Measurements from ENCODE around the gene IFNL3.
"Not testable (repeated sequence)": the region's sequence is repeated elsewhere in the genome, so short reads cannot be mapped to it uniquely, and the experiment has no call there.

The IFNL3 gene

DNA sequence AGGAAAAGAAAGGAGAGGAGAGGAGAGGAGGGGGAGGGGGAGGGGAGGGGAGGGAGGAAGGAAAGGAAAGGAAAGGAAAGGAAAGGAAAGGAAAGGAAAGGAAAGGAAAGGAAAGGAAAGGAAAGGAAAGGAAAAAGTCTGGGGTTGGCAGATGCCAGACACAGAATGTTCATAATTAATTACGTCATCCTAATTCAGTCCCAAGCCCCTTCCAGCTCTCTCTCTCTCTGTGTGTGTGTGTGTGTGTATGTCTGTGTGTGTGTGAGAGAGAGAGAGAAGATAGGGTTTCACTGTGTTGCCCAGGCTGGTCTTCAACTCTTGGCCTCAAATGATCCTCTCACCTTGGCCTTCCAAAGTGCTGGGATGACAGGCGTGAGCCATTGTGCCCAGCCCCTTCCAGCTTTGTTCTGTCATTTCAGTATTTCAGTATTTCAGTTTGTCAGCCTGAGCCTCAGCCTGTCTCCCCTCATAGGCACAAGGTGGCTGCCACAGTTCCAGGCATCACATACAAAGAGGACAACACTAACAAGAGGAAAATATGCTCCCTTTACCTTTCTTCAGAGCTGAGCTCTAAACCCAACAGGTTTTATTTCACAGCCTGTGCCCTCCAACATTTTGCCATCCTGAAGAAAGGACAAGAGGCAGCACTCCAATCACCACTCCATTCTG lies 14.6 kb downstream of the IFNL3 start:
- no peaks in the 10 kb centered on the region for H3K36me3 Mint-ChIP-seq (ENCODE audit: low read depth)
- H3K27ac Mint-ChIP-seq: no peak overlapping the region
- TF ChIP-seq, protein P1, sequence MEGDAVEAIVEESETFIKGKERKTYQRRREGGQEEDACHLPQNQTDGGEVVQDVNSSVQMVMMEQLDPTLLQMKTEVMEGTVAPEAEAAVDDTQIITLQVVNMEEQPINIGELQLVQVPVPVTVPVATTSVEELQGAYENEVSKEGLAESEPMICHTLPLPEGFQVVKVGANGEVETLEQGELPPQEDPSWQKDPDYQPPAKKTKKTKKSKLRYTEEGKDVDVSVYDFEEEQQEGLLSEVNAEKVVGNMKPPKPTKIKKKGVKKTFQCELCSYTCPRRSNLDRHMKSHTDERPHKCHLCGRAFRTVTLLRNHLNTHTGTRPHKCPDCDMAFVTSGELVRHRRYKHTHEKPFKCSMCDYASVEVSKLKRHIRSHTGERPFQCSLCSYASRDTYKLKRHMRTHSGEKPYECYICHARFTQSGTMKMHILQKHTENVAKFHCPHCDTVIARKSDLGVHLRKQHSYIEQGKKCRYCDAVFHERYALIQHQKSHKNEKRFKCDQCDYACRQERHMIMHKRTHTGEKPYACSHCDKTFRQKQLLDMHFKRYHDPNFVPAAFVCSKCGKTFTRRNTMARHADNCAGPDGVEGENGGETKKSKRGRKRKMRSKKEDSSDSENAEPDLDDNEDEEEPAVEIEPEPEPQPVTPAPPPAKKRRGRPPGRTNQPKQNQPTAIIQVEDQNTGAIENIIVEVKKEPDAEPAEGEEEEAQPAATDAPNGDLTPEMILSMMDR (IDR thresholded peaks at IDR 0.05; ENCODE audit: unreplicated experiment in 3 of 3): no peak
- no peaks in the 10 kb centered on the region for H3K4me1 Mint-ChIP-seq
- H3K4me3 Mint-ChIP-seq: no peak overlapping the region
- no peaks in the 10 kb centered on the region for H3K9me3 Mint-ChIP-seq
- H3K27me3 Mint-ChIP-seq (ENCODE audit: low read depth): peaks cover 54% of the 10 kb centered on the region

DNA sequence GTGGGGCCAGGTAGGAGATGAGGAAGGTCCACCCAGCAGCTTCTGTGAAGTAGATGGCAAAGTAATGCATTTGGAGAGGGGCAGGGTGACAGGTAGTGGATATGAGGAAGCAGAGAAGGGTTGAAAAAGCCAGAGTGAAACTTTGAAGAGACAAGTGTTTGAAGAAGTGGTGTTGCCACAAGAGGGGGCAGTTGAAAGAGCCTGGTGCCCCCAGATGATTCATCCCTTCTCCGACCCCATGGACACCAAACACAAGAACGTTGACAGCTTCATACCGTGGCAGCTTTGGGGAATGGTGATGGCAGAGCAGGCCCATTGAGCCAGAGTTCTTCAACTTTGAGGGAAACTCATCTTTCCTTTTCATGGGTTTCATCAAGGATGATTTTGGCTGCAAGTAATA lies 19.9 kb downstream of the IFNL3 start:
- Mint-ChIP-seq H3K9me3 (peaks cover 4% of the 10 kb centered on the region), H3K4me3 (no peak overlapping the region), H3K27me3 (ENCODE audit: low read depth) (peaks cover 49% of the 10 kb centered on the region), H3K4me1 (no peaks in the 10 kb centered on the region), H3K27ac (no peak overlapping the region), H3K36me3 (ENCODE audit: low read depth) (no peaks in the 10 kb centered on the region)
- TF ChIP-seq, protein P1 (IDR thresholded peaks at IDR 0.05; ENCODE audit: unreplicated experiment in 3 of 3): no peak

GRCh38 chr19:39223703-39224279 lies 21.0 kb downstream of the IFNL3 start:
- Mint-ChIP-seq H3K27ac (no peak overlapping the region), H3K4me1 (no peaks in the 10 kb centered on the region), H3K4me3 (no peak overlapping the region), H3K9me3 (peaks cover 4% of the 10 kb centered on the region), H3K36me3 (ENCODE audit: low read depth) (no peaks in the 10 kb centered on the region), H3K27me3 (ENCODE audit: low read depth) (peaks cover 55% of the 10 kb centered on the region)
- TF ChIP-seq, protein P1 (IDR thresholded peaks at IDR 0.05; ENCODE audit: unreplicated experiment in 3 of 3): no peak

- H3K4me1 Mint-ChIP-seq; H3K4me3 Mint-ChIP-seq; H3K27ac Mint-ChIP-seq; H3K36me3 Mint-ChIP-seq (ENCODE audit: low read depth): not testable (repeated sequence)
- Mint-ChIP-seq H3K27me3 (ENCODE audit: low read depth) (peaks cover 26% of the 10 kb centered on the region), H3K9me3 (peaks cover 14% of the 10 kb centered on the region)
Observed at GRCh38 chr19:39219108-39219507, 25.7 kb downstream of the IFNL3 start.

DNA sequence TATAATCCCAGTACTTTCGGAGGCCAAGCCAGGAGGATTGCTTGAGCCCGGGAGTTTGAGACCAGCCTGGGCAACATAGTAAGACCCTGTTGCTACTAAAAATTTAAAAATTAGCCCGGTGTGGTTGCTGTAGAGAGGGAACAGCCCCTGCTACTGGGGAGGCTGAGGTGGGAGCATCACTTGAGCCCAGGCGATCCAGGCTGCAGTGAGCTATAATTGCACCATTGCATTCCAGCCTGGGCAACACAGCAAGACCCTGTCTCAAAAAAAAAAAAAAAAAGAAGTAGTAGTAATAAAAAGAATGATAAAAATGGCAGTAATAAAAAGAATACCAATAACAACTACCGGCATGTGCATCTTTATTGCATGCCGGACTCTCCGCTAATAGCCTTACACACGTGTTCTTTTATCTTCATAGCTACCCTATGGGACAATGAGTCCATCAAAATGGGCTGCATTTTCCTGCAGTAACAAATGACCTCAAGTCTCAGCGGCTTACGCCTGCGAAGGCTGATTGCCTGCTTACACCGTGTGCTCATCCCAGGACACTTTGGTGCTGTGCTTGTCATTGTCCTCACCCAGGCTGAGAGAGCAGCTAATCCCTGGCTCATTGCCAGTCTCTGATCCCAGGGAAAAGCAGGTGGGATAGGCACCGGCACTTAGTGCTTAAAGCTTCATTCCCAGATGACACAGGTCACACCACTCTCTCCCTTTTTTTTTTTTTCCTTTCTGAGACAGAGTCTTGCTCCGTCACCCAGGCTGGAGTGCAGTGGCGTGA lies 26.4 kb downstream of the IFNL3 start:
- TF ChIP-seq, protein P1 (IDR thresholded peaks at IDR 0.05; ENCODE audit: unreplicated experiment in 3 of 3): no peak
- Mint-ChIP-seq H3K9me3 (peaks cover 9% of the 10 kb centered on the region), H3K27me3 (ENCODE audit: low read depth) (peaks cover 20% of the 10 kb centered on the region), H3K4me3 (no peak overlapping the region), H3K36me3 (ENCODE audit: low read depth) (no peaks in the 10 kb centered on the region), H3K4me1 (no peaks in the 10 kb centered on the region), H3K27ac (peak overlapping the region in 1 of 3 experiments; percentile 53)

DNA sequence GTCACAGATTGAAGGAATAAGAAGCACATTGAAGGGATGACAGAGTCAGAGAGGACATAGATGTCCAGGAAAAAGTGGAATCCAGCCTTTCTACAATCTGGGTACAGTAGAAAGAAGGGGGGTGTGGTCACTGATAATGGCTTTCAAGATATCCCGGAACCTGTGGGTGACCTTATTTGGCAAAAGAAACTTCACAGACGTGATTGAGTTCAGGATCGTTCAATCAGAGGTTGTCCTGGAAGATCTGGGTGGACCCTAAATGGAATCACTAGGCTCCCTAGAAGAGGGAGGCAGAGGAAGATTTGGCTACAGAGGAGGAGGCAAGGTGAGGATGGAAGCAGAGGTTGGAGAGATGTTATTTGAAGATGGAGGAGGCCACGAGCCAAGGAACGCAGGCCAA lies 27.7 kb downstream of the IFNL3 start:
- H3K9me3 Mint-ChIP-seq: peaks cover 9% of the 10 kb centered on the region
- no peak overlapping the region for H3K4me3 Mint-ChIP-seq
- TF ChIP-seq, protein P1 (IDR thresholded peaks at IDR 0.05; ENCODE audit: unreplicated experiment in 3 of 3): no peak
- H3K4me1 Mint-ChIP-seq: no peaks in the 10 kb centered on the region
- H3K27me3 Mint-ChIP-seq (ENCODE audit: low read depth): peaks cover 14% of the 10 kb centered on the region
- no peak overlapping the region for H3K27ac Mint-ChIP-seq
- no peaks in the 10 kb centered on the region for H3K36me3 Mint-ChIP-seq (ENCODE audit: low read depth)

DNA sequence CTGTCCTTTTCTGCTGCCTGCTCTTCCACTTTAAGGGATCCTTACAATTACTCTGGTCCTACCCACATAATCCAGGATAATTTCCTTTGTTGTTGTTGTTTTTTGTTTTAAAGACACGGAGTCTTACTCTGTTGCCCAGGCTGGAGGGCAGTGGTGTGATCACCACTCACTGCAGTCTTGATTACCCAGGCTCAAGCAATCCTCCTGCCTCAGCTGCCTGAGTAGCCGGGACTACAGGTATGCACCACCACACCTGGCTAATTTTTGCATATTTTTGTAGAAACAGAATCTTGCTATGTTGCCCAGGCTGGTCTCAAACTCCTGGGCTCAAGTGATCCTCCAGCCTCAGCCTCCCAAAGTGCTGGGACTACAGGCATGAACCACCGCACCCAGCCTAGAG lies 29.5 kb downstream of the IFNL3 start:
- H3K4me3 Mint-ChIP-seq; H3K4me1 Mint-ChIP-seq; H3K36me3 Mint-ChIP-seq (ENCODE audit: low read depth): not testable (repeated sequence)

More for the DNA sequence above, 29.5 kb downstream of the IFNL3 start:
- H3K9me3 Mint-ChIP-seq; H3K27me3 Mint-ChIP-seq (ENCODE audit: low read depth); H3K27ac Mint-ChIP-seq: not testable (repeated sequence)
